ENCODE data around the gene IFFO2. TPM values are rescaled to one million over a fixed set of nuclear protein-coding genes. Genes with fewer than 3 reads are reported as not detected.

Gene IFFO2
- 13.5 TPM for total RNA-seq

DNA sequence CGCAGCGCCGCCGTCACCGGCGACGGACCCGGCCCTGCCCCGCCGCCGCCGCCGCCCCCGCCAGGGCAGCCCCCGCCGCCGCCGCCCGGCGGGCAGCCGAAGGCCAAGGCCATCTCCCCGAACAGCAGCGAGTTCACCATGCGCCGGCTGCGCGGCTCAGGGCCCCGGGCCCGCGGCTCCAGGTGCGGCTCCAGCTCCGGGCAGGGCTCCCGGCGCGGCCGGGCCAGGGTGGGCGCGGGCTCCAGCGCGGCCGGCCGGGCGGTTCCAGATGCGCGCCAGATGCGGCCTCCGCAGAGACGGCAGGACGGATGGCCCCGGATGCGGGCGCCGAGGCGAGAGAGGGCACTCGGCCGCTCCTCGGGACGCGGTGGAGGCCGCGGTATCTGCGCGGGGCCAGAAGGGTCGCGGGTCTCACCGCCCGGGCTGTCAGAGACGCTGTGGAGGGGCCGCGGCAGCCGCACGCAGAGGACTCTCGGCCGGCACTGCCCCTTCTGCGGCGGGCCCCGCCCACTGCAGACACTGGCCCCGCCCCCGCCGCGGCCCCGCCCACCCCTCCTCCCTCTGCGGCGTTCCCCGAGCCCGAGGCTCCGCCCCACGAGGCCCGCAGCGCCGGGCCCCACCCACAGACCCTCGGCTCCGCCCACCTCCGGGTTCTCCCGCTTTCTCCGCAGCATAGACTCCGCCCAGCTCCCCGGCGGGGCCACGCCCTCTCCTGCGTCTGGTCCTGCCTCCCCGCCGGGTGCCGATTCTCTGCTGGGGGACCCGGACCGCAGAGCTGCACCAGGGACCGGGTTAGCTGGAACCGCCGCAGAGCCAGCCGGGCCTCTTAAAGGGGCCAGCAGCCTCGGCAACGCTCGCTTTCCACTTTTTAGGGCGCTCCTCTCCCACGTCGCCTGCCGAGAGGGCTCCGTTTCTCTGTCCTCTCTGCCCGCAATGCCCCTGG is at the start of gene IFFO2:
Gene IFFO2 (minus strand): TSS at position 484 of the 943 bp plus-strand sequence. CDS start 344 bp downstream, at position 140.

DNA sequence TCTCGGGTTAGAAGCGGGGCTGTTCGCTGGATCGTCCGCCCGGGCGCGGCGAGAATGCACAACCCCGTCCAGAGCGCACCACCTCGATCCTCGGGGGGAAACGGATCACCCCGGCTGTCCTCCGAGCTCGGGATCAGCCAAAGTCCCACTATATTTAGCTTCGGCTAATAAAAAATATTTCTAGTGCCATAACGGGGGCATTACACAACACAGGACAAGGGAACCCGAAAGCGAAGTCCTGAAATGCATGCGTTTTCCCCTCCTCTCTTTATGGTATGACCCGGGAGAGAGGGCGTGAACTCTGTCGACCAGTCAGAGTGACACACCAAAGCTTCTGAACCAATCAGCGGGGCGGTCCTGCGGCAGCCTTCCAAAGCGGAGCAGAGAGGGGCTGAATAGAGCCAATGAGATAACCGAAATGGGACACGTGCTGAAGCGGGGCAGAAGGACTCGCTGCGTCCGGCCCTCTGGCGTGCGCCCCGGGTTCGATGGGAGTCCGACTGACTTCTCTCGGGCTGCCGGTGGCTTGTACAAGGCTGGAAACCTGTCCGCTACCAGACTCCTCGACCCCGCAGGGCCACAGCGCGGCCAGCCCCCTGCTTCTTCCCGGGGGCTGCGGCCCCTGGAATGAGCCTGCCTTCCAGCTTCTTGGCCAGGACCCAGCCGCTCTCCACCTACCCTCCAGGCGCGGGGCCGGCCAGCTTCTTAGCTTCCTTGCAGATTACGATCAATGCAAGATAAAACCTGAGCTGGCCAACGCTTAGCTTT is 53.8 kb downstream of the IFFO2 start, which contains the start of gene ALDH4A1:
Gene ALDH4A1 (minus strand): TSS at position 33 of the 768 bp plus-strand sequence. CDS start 32 bp downstream, at position 1.

DNA sequence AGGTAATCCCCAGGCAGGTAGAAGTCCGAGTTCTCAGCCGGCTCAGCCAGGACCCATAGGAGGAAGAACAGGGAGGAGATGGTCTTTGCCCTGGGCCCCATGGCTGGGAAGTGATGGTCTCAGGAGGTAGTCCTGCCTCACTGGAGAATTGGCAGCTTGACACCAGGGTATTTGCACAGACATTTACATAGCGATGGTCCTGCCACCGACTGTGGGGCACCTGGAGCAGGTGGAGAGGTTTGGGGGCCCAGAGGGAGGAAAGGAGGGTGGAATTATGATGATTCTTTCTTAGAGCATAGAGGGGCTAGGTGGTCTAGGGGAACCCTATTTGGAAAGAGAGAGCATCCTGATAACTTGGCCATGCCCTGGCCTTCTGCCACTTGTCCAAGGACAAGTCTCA is 96.9 kb downstream of the IFFO2 start, which contains the start of gene TAS1R2:
Gene TAS1R2 (minus strand): TSS at position 101 of the 400 bp plus-strand sequence. CDS start 0 bp downstream, at position 101.

Other genes starting within 250 kb of the IFFO2 start
- gene TAS1R2, start 97.0 kb downstream of the IFFO2 start, total RNA-seq, result not detected
- 12.0 TPM for gene ALDH4A1, start 54.1 kb downstream of the IFFO2 start, total RNA-seq

Measured in camera-type eye (tissue), 1 donor.